Measurements from ENCODE around the gene TAS2R13.
A peak's percentile ranks its signal among the peaks of the same experiment; 100 is the strongest.

Gene TAS2R13

GRCh38 chr12:10901427-10901826 is 7.9 kb downstream of the TAS2R13 start:
- peak; percentile 31 for TF ChIP-seq CTCF (conservative IDR thresholded peaks at IDR 0.05)
- TF ChIP-seq ZFX (IDR thresholded peaks at IDR 0.05): no peak
- no peak overlapping the region for H3K27ac ChIP-seq

- H3K27ac ChIP-seq: no peak overlapping the region
- no peak for TF ChIP-seq CTCF (conservative IDR thresholded peaks at IDR 0.05)
- no peak for TF ChIP-seq ZFX (IDR thresholded peaks at IDR 0.05)
Measured at GRCh38 chr12:10900972-10901371, 8.4 kb downstream of the TAS2R13 start.

GRCh38 chr12:10900530-10900929 is 8.8 kb downstream of the TAS2R13 start:
- TF ChIP-seq ZFX (IDR thresholded peaks at IDR 0.05) (no peak), CTCF (conservative IDR thresholded peaks at IDR 0.05) (no peak)
- H3K27ac ChIP-seq: no peak overlapping the region

DNA sequence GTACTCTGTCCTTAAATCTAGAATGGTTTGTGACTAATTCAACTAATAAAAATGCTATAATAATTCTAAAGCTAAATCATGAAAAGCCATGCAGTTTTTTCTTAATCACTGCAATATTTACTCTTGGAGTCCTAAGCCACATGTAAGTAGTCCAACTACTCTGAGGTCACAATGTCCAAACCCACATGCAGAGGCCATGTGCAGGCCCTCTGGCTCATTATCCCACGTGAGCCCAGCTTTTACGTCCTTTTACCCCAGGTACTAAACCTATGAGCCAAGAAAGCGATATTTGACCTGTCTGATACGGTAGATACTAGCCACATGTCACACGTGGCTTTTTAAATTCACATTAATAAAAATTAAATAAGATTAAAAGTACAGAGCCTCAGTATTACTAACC is 12.5 kb downstream of the TAS2R13 start:
- no peak overlapping the region for H3K27ac ChIP-seq
- no peak for TF ChIP-seq ZFX (IDR thresholded peaks at IDR 0.05)
- TF ChIP-seq CTCF (conservative IDR thresholded peaks at IDR 0.05): no peak

- H3K27ac ChIP-seq: no peak overlapping the region
- TF ChIP-seq ZFX (IDR thresholded peaks at IDR 0.05) (no peak), CTCF (conservative IDR thresholded peaks at IDR 0.05) (no peak)
Measured at GRCh38 chr12:10891937-10892336, 17.4 kb downstream of the TAS2R13 start.

DNA sequence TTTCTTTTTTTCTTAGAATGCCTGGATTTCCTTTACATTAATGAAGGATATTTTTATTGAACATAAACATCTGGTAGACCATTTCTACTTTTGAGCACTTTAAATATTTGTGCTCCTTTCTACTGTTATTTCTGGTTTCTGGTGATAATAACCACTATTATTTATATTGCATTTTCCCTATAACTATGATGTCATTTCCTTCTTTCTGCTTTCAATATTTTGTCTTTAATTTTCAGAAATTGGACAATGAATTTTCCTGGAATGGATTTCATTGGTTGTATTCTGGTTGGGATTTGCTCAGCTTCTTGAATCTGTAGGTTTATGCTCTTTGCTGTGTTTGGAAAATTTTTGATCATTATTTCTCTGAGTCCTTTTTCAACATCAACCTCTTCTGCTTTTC is 20.1 kb downstream of the TAS2R13 start:
- no peak for TF ChIP-seq ZFX (IDR thresholded peaks at IDR 0.05)
- TF ChIP-seq CTCF (conservative IDR thresholded peaks at IDR 0.05): no peak
- H3K27ac ChIP-seq: no peak overlapping the region

DNA sequence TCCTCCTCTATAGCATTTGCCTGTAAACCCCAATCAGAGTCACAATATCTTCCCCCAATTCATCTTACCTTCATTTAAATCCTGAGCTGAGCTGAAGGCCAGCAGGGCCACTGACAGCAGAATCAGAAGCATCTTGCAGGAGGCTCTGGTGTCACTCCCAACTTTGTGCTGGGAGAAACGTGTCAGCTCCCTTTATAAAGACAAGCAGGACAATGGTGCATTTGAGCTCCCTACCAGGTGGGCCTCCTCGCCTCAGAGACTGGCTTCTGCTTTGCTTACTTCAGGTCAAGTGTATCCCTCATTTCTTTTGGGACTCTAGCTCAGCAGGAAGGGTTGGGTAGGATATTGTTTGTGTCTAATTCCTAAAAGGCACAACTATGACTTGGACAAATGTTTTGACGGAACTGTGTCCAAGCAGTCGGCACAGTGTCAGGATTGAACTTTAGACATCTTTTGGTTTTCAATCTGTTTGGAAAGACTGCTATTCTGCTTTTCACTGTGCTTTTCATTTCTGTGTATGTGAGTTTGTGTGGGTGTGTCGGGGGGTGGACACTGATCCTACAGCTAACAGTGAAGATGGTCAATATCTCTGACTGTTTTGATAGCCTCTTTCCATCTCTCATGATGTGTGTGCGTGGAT is 25.2 kb downstream of the TAS2R13 start, which contains the start of gene PRH1:
Gene PRH1 (minus strand): TSS at position 170 of the 640 bp plus-strand sequence. CDS start 38 bp downstream, at position 132.
- H3K27ac ChIP-seq: no peak within 1 kb of the TSS
- TF ChIP-seq ZFX (IDR thresholded peaks at IDR 0.05) (no peak), CTCF (conservative IDR thresholded peaks at IDR 0.05) (no peak)
